Measurements from ENCODE around the gene SULF2.

The SULF2 gene

GRCh38 chr20:47773371-47773786 lies 11.9 kb downstream of the SULF2 start:
- TF ChIP-seq ISL1 (CRISPR knock-in tag; IDR thresholded peaks at IDR 0.05): no peak
- TF ChIP-seq CSDC2 (CRISPR knock-in tag; IDR thresholded peaks at IDR 0.05): no peak
- no peak for TF ChIP-seq TCF4 (CRISPR knock-in tag; IDR thresholded peaks at IDR 0.05; ENCODE audit: borderline replicate concordance)
- no peak for TF ChIP-seq ARNTL (CRISPR knock-in tag; IDR thresholded peaks at IDR 0.05; ENCODE audit: borderline replicate concordance, low read depth)
- no peak for TF ChIP-seq POU6F1 (CRISPR knock-in tag; IDR thresholded peaks at IDR 0.05; ENCODE audit: borderline replicate concordance, low read depth)
- TF ChIP-seq GLIS3 (CRISPR knock-in tag; IDR thresholded peaks at IDR 0.05): no peak
- TF ChIP-seq OSR1 (CRISPR knock-in tag; IDR thresholded peaks at IDR 0.05): no peak
- TF ChIP-seq SNAI2 (CRISPR knock-in tag; IDR thresholded peaks at IDR 0.05): no peak
- no peak for TF ChIP-seq ZFP3 (CRISPR knock-in tag; IDR thresholded peaks at IDR 0.05)
- no peak for TF ChIP-seq ZNF565 (CRISPR knock-in tag; conservative IDR thresholded peaks at IDR 0.05; ENCODE audit: low read depth)
- TF ChIP-seq ZC3H10 (CRISPR knock-in tag; IDR thresholded peaks at IDR 0.05): no peak
- TF ChIP-seq TSHZ2 (CRISPR knock-in tag; IDR thresholded peaks at IDR 0.05): no peak
- no peak for TF ChIP-seq TOX (CRISPR knock-in tag; IDR thresholded peaks at IDR 0.05; ENCODE audit: borderline replicate concordance)
- no peak for TF ChIP-seq ZNF70 (CRISPR knock-in tag; IDR thresholded peaks at IDR 0.05)
- TF ChIP-seq ESRRG (CRISPR knock-in tag; IDR thresholded peaks at IDR 0.05): no peak
- TF ChIP-seq PATZ1 (CRISPR knock-in tag; IDR thresholded peaks at IDR 0.05; ENCODE audit: borderline replicate concordance): no peak
- no peak for TF ChIP-seq PPARA (CRISPR knock-in tag; IDR thresholded peaks at IDR 0.05; ENCODE audit: borderline replicate concordance)
- TF ChIP-seq RARB (CRISPR knock-in tag; IDR thresholded peaks at IDR 0.05): no peak
- no peak for TF ChIP-seq CSRNP3 (CRISPR knock-in tag; IDR thresholded peaks at IDR 0.05)
- TF ChIP-seq BACH2 (CRISPR knock-in tag; IDR thresholded peaks at IDR 0.05; ENCODE audit: borderline replicate concordance): no peak

GRCh38 chr20:47770935-47771334 lies 14.3 kb downstream of the SULF2 start:
- no peak for TF ChIP-seq TCF4 (CRISPR knock-in tag; IDR thresholded peaks at IDR 0.05; ENCODE audit: borderline replicate concordance)
- no peak for TF ChIP-seq ISL1 (CRISPR knock-in tag; IDR thresholded peaks at IDR 0.05)
- TF ChIP-seq POU6F1 (CRISPR knock-in tag; IDR thresholded peaks at IDR 0.05; ENCODE audit: borderline replicate concordance, low read depth): no peak
- no peak for TF ChIP-seq GLIS3 (CRISPR knock-in tag; IDR thresholded peaks at IDR 0.05)
- no peak for ATAC-seq

More at GRCh38 chr20:47773371-47773786, 11.9 kb downstream of the SULF2 start:
- no peak for ATAC-seq

GRCh38 chr20:47768016-47768824 lies 17.1 kb downstream of the SULF2 start:
- ATAC-seq: no peak
- TF ChIP-seq POU6F1 (CRISPR knock-in tag; IDR thresholded peaks at IDR 0.05; ENCODE audit: borderline replicate concordance, low read depth) (no peak), PPARA (CRISPR knock-in tag; IDR thresholded peaks at IDR 0.05; ENCODE audit: borderline replicate concordance) (no peak), ISL1 (CRISPR knock-in tag; IDR thresholded peaks at IDR 0.05) (no peak), TOX (CRISPR knock-in tag; IDR thresholded peaks at IDR 0.05; ENCODE audit: borderline replicate concordance) (no peak), ARNTL (CRISPR knock-in tag; IDR thresholded peaks at IDR 0.05; ENCODE audit: borderline replicate concordance, low read depth) (no peak)
